PC-9 (cell line): ENCODE measurements around the gene SYNPR.

Experiments used
- CTCF ChIP-seq: fragments of 200-600 bp; sonication (generic); conservative IDR thresholded peaks from 2 replicates; pipeline ENCODE4 v1.6.1; 2017; ENCODE audit warnings: mixed run types, antibody characterized with exemption, mild to moderate bottlenecking, moderate library complexity
- EZH2 ChIP-seq: fragments of 200-600 bp; sonication (generic); IDR thresholded peaks from 2 replicates; pipeline ENCODE4 v1.8.0; 2017; ENCODE audit warnings: antibody characterized with exemption, low read depth

- no peak for TF ChIP-seq CTCF
- no peak for TF ChIP-seq EZH2
These were observed 47.3 kb downstream of the SYNPR start for GRCh38 chr3:63325386-63325785.
